Placental epithelial cell (primary cell): ENCODE results near the gene PRG3. TPM values are rescaled to one million over a fixed set of nuclear protein-coding genes. Genes with fewer than 3 reads are reported as not detected.

Source experiments
- total RNA-seq: library from RNA; depleted of rRNA; stranded (reverse); fragments of >200 nt; gene quantifications from 2 replicates; pipeline ENCODE4 v1.2.3, GENCODE V29; 2012

PRG3 gene, protein sequence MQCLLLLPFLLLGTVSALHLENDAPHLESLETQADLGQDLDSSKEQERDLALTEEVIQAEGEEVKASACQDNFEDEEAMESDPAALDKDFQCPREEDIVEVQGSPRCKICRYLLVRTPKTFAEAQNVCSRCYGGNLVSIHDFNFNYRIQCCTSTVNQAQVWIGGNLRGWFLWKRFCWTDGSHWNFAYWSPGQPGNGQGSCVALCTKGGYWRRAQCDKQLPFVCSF
- not detected in 2 replicates for total RNA-seq

DNA sequence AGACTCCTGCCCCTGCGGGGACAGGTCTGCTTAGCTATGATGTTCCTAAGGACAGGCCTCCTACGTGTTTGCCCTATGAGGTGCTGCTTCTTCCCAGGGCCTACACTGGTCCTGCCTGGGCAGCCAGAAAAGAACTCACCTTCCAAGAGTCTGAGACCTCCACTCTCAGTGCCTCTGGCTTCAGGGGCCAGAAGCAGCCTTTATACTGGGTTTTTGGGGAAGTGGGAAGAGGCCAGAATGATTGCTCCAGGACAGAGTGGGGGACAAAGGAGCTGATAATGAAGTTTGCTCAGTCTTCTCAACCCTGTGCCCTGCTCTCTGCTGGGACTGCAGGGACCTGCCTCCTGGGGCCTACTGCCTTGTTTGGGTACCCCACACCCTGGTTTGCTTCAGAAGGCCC is at the start of gene PRG3:
PRG3 (minus strand) TSS at position 176 of the 400 bp plus-strand sequence. CDS start 442 bp downstream, outside the sequence.

DNA sequence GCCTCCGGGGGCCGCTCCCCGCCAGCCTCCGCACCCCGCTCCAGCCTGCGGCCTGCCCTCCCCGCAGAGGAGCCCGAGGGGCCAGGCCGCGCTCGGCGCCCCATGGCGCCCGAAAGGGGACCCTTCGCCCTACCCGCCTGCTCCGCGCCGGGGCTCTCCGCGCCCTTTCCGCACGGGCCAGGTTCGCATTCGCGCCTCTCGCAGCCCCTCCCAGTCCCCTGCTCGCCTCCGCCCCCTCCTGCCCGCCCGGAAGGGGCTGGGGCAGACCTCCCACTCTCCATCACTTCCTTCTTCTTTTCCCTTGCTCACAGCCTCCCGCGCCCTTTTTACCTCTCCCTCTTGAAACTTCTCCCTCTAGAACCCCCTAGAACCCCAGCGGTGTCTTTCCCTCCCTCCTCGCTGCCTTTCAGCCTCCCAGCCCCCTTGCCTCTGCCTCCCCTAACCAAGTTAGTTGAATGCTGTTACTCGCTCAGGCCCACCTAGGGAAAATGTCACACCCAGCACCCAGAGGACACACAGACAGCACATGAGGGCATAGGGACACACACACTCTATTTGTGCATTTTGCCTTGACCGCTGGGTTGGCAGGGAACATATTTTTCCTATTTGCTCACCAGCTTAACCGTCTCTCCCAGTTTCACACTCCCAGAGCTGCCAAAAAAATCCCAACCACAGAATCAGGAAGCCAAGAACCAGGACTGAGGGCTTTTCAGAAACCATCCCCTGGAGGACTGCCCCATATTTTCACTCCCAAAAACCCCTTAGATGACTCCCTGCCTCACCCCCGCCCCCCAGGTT is 46.2 kb upstream of the PRG3 start, which contains the start of gene SLC43A3:
SLC43A3 (minus strand) TSS at position 193 of the 798 bp plus-strand sequence. CDS start 949 bp downstream, outside the sequence.

DNA sequence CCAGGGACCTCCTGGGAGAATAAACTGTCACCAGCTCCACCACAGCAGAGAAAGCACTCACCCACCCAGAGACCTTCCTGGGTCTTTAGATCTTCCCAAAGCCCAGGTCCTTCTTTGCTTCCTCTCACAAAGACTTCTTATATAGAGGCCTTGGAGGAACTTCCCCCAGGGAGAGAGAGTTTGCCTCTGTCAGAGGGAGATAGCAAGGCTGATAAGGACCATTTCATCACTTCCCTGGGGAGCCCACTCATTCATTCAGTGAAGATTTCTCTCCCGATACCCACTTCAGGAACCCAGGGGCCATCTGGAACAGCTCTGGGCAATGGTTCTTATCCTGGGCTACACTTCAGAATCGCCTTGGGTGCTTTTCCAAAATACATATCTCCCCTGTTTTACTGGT is 9.6 kb upstream of the PRG3 start, which contains the start of gene PRG2:
PRG2 (minus strand) TSS at position 116 of the 400 bp plus-strand sequence. CDS start 706 bp downstream, outside the sequence.

DNA sequence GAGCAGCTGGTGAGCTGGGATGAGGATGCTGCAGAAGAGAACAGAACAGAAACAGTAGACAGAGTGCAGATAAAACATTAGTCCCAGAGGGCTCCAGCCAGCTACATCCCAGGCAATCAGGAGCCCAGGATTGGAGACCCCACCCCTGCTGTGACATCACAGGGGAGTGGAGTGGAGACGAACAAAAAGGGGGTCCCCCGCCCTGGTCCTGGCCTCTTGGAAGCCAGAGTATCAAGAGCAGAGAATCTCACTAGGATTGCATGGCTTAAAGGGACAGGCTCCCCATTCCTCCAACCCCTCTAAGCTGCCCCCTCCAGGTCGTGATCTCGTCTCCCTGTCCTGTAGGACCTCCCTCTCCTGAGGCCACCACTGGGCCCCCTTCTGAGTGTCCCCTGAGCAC is 42.8 kb downstream of the PRG3 start, which contains the start of gene P2RX3:
P2RX3 (plus strand) TSS at position 211 of the 400 bp plus-strand sequence. CDS start 199 bp downstream, outside the sequence.

DNA sequence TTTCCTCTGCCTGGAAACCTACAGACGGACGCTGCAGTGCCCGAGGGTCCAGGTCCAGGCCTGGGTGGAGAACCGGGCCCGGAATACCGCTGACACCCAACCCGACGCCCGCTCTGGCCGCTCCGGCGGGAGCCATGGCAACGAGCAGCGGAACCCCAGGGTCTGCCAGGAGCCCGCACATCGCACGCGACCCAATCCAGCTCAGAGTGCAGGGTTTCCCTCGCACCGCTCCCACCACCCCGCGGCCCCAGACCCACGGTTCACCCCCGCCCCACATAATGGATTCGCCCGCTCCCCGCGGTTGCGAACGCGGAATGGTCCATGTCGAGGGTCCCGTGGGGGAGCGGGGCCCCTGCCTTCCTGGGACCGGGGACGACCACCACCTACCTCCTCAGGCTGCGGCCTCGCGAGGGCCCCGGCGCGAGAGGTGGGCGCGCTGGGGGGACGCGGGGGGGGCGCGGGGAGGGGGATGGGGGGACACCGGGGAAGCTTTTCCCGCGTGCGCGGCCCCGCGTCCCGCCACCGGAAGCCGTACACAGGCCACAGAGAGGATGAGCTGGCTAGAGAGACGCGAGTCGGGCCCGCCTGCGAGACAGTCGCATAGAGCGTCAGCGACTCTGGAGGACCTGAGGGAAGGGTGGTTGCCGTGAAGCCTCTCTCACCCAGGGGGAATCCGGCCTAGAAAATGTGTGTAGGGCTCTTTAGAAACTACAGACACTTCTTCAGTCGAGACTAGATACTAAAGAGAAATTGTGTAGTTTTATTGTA is 45.4 kb downstream of the PRG3 start, which contains the start of gene SSRP1:
SSRP1 (minus strand) TSS at position 550 of the 768 bp plus-strand sequence. CDS start 771 bp downstream, outside the sequence.

Other genes starting within 250 kb of the PRG3 start
- gene LRRC55, start 199.2 kb downstream of the PRG3 start, total RNA-seq: not detected in 2 replicates
- not detected in 2 replicates for gene APLNR, start 143.9 kb downstream of the PRG3 start, total RNA-seq
- 138 and 190 TPM in 2 replicates for gene TNKS1BP1, start 56.2 kb downstream of the PRG3 start, total RNA-seq
- gene SSRP1, start 45.3 kb downstream of the PRG3 start, total RNA-seq: 48.3 and 76.0 TPM in 2 replicates
- not detected in 2 replicates for gene P2RX3, start 42.8 kb downstream of the PRG3 start, total RNA-seq
- not detected in 2 replicates for gene PRG2, start 9.5 kb upstream of the PRG3 start, total RNA-seq
- 5.9 and 6.2 TPM in 2 replicates for gene SLC43A3, start 46.0 kb upstream of the PRG3 start, total RNA-seq
- 0.22 TPM in 1 of 2 replicates, not detected in the other for gene RTN4RL2, start 79.4 kb upstream of the PRG3 start, total RNA-seq
- 1.2 and 1.6 TPM in 2 replicates for gene SLC43A1, start 134.6 kb upstream of the PRG3 start, total RNA-seq
- 16.8 and 19.6 TPM in 2 replicates for gene TIMM10, start 149.6 kb upstream of the PRG3 start, total RNA-seq
- not detected in 2 replicates for gene SMTNL1, start 156.4 kb upstream of the PRG3 start, total RNA-seq
- gene UBE2L6, start 186.5 kb upstream of the PRG3 start, total RNA-seq: 0.33 and 3.1 TPM in 2 replicates
- 0.65 and 13.7 TPM in 2 replicates for gene SERPING1, start 216.5 kb upstream of the PRG3 start, total RNA-seq